ENCODE results near the gene ZDHHC16.

GRCh38 chr10:97434557-97434956 lies 11.4 kb upstream of the ZDHHC16 start:
- TF ChIP-seq, protein P1, sequence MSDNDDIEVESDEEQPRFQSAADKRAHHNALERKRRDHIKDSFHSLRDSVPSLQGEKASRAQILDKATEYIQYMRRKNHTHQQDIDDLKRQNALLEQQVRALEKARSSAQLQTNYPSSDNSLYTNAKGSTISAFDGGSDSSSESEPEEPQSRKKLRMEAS (IDR thresholded peaks at IDR 0.05; ENCODE audit: low read depth, low read length): no peak
- TF ChIP-seq ZSCAN29 (IDR thresholded peaks at IDR 0.05) (no peak), CTCF (IDR thresholded peaks at IDR 0.05 in 2 of 3, conservative IDR thresholded peaks at IDR 0.05 in 1 of 3; ENCODE audit: control insufficient read depth in 2 of 3, extremely low read depth in 1 of 3, insufficient read depth in 1 of 3, low read depth in 3 of 3, low read length in 3 of 3) (no peak), FOXK2 (IDR thresholded peaks at IDR 0.05) (no peak), BRCA1 (IDR thresholded peaks at IDR 0.05; ENCODE audit: low read depth, low read length) (no peak), CHD2 (IDR thresholded peaks at IDR 0.05; ENCODE audit: borderline replicate concordance, low read depth, low read length) (no peak), JUND (IDR thresholded peaks at IDR 0.05; ENCODE audit: low read depth, low read length) (no peak), NR2C2 (IDR thresholded peaks at IDR 0.05; ENCODE audit: borderline replicate concordance, control insufficient read depth, insufficient read length, low read depth) (no peak)
- TF ChIP-seq, protein P2, sequence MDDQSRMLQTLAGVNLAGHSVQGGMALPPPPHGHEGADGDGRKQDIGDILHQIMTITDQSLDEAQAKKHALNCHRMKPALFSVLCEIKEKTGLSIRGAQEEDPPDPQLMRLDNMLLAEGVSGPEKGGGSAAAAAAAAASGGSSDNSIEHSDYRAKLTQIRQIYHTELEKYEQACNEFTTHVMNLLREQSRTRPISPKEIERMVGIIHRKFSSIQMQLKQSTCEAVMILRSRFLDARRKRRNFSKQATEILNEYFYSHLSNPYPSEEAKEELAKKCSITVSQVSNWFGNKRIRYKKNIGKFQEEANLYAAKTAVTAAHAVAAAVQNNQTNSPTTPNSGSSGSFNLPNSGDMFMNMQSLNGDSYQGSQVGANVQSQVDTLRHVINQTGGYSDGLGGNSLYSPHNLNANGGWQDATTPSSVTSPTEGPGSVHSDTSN (IDR thresholded peaks at IDR 0.05; ENCODE audit: insufficient replicate concordance, low read depth, low read length): no peak

All from GM12878 (cell line).